Endothelial cell of umbilical vein (primary cell): ENCODE data around the gene PARVA. TPM values are rescaled to one million over a fixed set of nuclear protein-coding genes. Genes with fewer than 3 reads are reported as not detected.

Experiments used
- BruUV-seq: library from RNA; stranded (reverse); fragments of 400-500 nt; replicated peaks from 2 replicates; lab custom pipeline; 2021; lab: Mats Ljungman, UMichigan
- CTCF ChIA-PET: fragments of 300-600, 350-600 bp; sonication (Branson Sonifier 250); formaldehyde crosslinking; loops from one replicate; lab custom pipeline; 2021; ENCODE audit warnings: antibody characterized with exemption, inconsistent platforms; lab: Charles Lee
- POLR2A ChIA-PET: fragments of 300-600, 350-600 bp; sonication (Branson Sonifier 250); formaldehyde crosslinking; loops from one replicate; lab custom pipeline; 2021; ENCODE audit warnings: antibody characterized with exemption, inconsistent platforms; lab: Charles Lee
- DNase-seq: peaks from one replicate; pipeline ENCODE4 v3.0.0-alpha.2; 2011; ENCODE audit warnings: low read depth, low spot score
- FAIRE-seq: peaks from 2 replicates; lab custom pipeline; 2011; peaks lifted over from hg19 to GRCh38; lab: Jason Lieb, UNC
- H2AFZ ChIP-seq: 2 replicates; pipeline ENCODE4 v1.6.0; 2012; ENCODE audit warnings: low read depth, low read length, control low read depth, inconsistent platforms
- H3K27ac ChIP-seq: 2 replicates; pipeline ENCODE4 v1.5.1; 2011; ENCODE audit warnings: low read depth, mild to moderate bottlenecking, control low read depth, low read length, moderate library complexity; ENCODE audit not compliant: insufficient read depth
- H3K27me3 ChIP-seq, 2 experiments: 2 replicates each; pipeline versions ENCODE4 v1.6.0 to v1.6.1; 2011; ENCODE audit warnings: low read length in 2 of 2, mixed read lengths in 1 of 2; ENCODE audit not compliant: control insufficient read depth in 2 of 2, insufficient read depth in 2 of 2
- H3K36me3 ChIP-seq, 2 experiments: 2 replicates in 1 of 2; 3 replicates in 1 of 2; pipeline ENCODE4 v1.5.1; 2011; ENCODE audit warnings: low read length in 2 of 2, mild to moderate bottlenecking in 1 of 2, moderate library complexity in 1 of 2; ENCODE audit not compliant: control insufficient read depth in 2 of 2, insufficient read depth in 2 of 2; ENCODE audit errors: extremely low read depth in 1 of 2
- H3K4me1 ChIP-seq: 3 replicates; pipeline ENCODE4 v1.5.1; 2011; ENCODE audit warnings: mild to moderate bottlenecking, low read length; ENCODE audit not compliant: control insufficient read depth, insufficient read depth; ENCODE audit errors: extremely low read depth
- H3K4me2 ChIP-seq: 2 replicates; pipeline ENCODE4 v1.6.1; 2011; ENCODE audit warnings: low read length, control low read depth, mixed read lengths; ENCODE audit not compliant: insufficient read depth
- H3K4me3 ChIP-seq, 3 experiments: fragments of 200-600 bp in 1 of 3; sonication (generic), shearing (Covaris generic) in 1 of 3; replicated peaks in 1 of 3; 2 replicates each; pipeline ENCODE4 v1.5.1; 2011 to 2016; ENCODE audit warnings: control low read depth in 3 of 3, low read length in 3 of 3, mild to moderate bottlenecking in 2 of 3, inconsistent platforms in 1 of 3, low read depth in 1 of 3, moderate library complexity in 1 of 3; ENCODE audit not compliant: insufficient read depth in 1 of 3
- H3K79me2 ChIP-seq: 2 replicates; pipeline ENCODE4 v1.6.0; 2012; ENCODE audit warnings: low read length, inconsistent platforms; ENCODE audit not compliant: control insufficient read depth, insufficient read depth
- H3K9ac ChIP-seq: replicated peaks from 2 replicates; pipeline ENCODE3; 2011; ENCODE audit warnings: low read length, control low read depth; ENCODE audit not compliant: insufficient read depth; ENCODE audit errors: extremely low read depth
- H3K9me1 ChIP-seq: replicated peaks from 3 replicates; pipeline ENCODE4 v1.6.0; 2011; ENCODE audit warnings: mild to moderate bottlenecking, low read length; ENCODE audit not compliant: control insufficient read depth, insufficient read depth; ENCODE audit errors: extremely low read depth
- H3K9me3 ChIP-seq: replicated peaks from 2 replicates; pipeline ENCODE4 v1.5.1; 2012; ENCODE audit warnings: low read length, inconsistent platforms; ENCODE audit not compliant: control insufficient read depth, insufficient read depth
- H4K20me1 ChIP-seq: replicated peaks from 2 replicates; pipeline ENCODE3; 2011; ENCODE audit warnings: mild to moderate bottlenecking, low read length; ENCODE audit not compliant: control insufficient read depth, insufficient read depth; ENCODE audit errors: extremely low read depth
- GATA2 ChIP-seq: IDR thresholded peaks from 2 replicates; pipeline ENCODE4 v1.7.0; 2011; ENCODE audit warnings: low read depth, mild to moderate bottlenecking, moderate library complexity, mixed read lengths, low read length; ENCODE audit not compliant: insufficient read length, insufficient read depth
- JUN ChIP-seq: IDR thresholded peaks from 2 replicates; pipeline ENCODE4 v1.6.1; 2011; ENCODE audit warnings: borderline replicate concordance, low read depth; ENCODE audit not compliant: insufficient read length, insufficient read depth
- POLR2AphosphoS5 ChIP-seq: IDR thresholded peaks from 2 replicates; pipeline ENCODE4 v1.6.1; 2012; ENCODE audit warnings: low read depth, mild to moderate bottlenecking, control low read depth, low read length, moderate library complexity; ENCODE audit not compliant: insufficient read depth
- dilution Hi-C: fragments of 300-500 bp; cut with MboI; formaldehyde crosslinking; loops from one replicate; pipeline ENCODE4 v1.15.0; 2019; ENCODE audit warnings: low sequenced_read_pairs; ENCODE audit not compliant: extremely low pct_ligation_motif_present
- intact Hi-C: fragments of 100-400 bp; cut with micrococcal nuclease; formaldehyde crosslinking; loops from one replicate; pipeline ENCODE4 v1.10.0; 2022
- polyA plus RNA-seq, 4 experiments: library from polyadenylated mRNA; depleted of rRNA in 3 of 4; stranded (reverse) in 3 of 4; unstranded in 1 of 4; fragments of >200 nt; gene quantifications; 2 replicates each; pipeline versions ENCODE4 v1.2.1 to v1.2.3, GENCODE V29; 2011 to 2012; ENCODE audit warnings: missing spikeins in 1 of 4
- total RNA-seq: library from RNA; stranded (reverse); gene quantifications from 2 replicates; pipeline ENCODE4 v1.2.3, GENCODE V29; 2021
- TF ChIP-seq, protein P1 (sequence below), 2 donors: IDR thresholded peaks; 1 replicate in 1 of 2; 2 replicates in 1 of 2; pipeline ENCODE4 v1.5.1; 2011; ENCODE audit warnings: low read length in 2 of 2, mild to moderate bottlenecking in 2 of 2, moderate library complexity in 2 of 2, control low read depth in 1 of 2, inconsistent platforms in 1 of 2, low read depth in 1 of 2; ENCODE audit not compliant: insufficient read depth in 1 of 2; ENCODE audit errors: extremely low read depth in 1 of 2
- TF ChIP-seq, protein P2 (sequence below): IDR thresholded peaks from 2 replicates; pipeline ENCODE4 v1.6.1; 2011; ENCODE audit not compliant: insufficient read depth, insufficient read length

PARVA gene
- total and polyA plus RNA-seq, 2 donors (not counting 3 experiments of a cell fraction or from before 2014, with no cell fraction given): 40.6 to 104 TPM

DNA sequence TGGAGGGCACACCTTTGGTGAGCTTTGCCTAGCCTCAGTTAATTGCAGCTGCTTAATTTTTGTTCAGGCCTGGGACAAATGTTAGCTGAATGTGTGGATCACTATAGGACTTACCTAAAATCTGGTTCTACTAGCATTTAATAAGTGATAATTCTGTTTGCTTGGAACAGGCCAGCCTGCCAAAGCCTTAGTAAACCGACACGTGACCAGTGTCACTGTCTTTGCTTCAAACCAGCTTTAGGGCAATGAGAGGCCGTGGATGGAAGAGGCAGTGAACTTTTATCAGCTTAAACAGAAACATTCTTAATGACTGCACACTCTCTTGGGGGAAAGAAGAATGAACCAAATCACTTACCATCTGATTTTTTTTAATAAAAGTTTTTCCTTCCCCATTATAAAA lies 10.8 kb downstream of the PARVA start:
- intact Hi-C loops: no loop called here
- no peak for TF ChIP-seq JUN
- TF ChIP-seq, protein P1, sequence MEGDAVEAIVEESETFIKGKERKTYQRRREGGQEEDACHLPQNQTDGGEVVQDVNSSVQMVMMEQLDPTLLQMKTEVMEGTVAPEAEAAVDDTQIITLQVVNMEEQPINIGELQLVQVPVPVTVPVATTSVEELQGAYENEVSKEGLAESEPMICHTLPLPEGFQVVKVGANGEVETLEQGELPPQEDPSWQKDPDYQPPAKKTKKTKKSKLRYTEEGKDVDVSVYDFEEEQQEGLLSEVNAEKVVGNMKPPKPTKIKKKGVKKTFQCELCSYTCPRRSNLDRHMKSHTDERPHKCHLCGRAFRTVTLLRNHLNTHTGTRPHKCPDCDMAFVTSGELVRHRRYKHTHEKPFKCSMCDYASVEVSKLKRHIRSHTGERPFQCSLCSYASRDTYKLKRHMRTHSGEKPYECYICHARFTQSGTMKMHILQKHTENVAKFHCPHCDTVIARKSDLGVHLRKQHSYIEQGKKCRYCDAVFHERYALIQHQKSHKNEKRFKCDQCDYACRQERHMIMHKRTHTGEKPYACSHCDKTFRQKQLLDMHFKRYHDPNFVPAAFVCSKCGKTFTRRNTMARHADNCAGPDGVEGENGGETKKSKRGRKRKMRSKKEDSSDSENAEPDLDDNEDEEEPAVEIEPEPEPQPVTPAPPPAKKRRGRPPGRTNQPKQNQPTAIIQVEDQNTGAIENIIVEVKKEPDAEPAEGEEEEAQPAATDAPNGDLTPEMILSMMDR (IDR thresholded peaks at IDR 0.05; ENCODE audit: extremely low read depth in 1 of 2, insufficient read depth in 1 of 2, low read depth in 1 of 2, low read length in 2 of 2): no peak
- no peak for TF ChIP-seq POLR2AphosphoS5
- TF ChIP-seq, protein P2, sequence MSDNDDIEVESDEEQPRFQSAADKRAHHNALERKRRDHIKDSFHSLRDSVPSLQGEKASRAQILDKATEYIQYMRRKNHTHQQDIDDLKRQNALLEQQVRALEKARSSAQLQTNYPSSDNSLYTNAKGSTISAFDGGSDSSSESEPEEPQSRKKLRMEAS: no peak
- TF ChIP-seq GATA2: no peak
- H3K4me1 ChIP-seq: no peaks in the 10 kb centered on the region
- ChIA-PET POLR2A (interaction anchor here (1.2 kb wide), 1 partner anchor 11 kb away, joined by 4 read pairs; the partner anchor contains the start of gene PARVA), CTCF (interaction anchor here (0.9 to 2.0 kb wide), 7 partner anchors 8 to 233 kb away, joined by 3 to 6 read pairs (median 5); partner anchors contain the start of gene PARVA)
- peaks cover 84% of the 10 kb centered on the region for H3K79me2 ChIP-seq
- H3K4me3 ChIP-seq: no peak overlapping the region
- H3K36me3 ChIP-seq: no peaks in the 10 kb centered on the region
- no peak overlapping the region for H3K27ac ChIP-seq
- no TSS peak for BruUV-seq
- dilution Hi-C loops: no loop called here
- no peaks in the 10 kb centered on the region for H3K9me1 ChIP-seq
- no peaks in the 10 kb centered on the region for H3K27me3 ChIP-seq
- H4K20me1 ChIP-seq: peaks cover 4% of the 10 kb centered on the region
- no peak for DNase-seq
- no peak overlapping the region for H2AFZ ChIP-seq
- no peak overlapping the region for H3K4me2 ChIP-seq
- no peaks in the 10 kb centered on the region for H3K9me3 ChIP-seq
- no peak overlapping the region for H3K9ac ChIP-seq
- FAIRE-seq: no peak
